Endothelial cell of umbilical vein (primary cell): Measurements from ENCODE around the gene PLK5. TPM values are rescaled to one million over a fixed set of nuclear protein-coding genes. Genes with fewer than 3 reads are reported as not detected.

Experiments used
- BruUV-seq: library from RNA; stranded (reverse); fragments of 400-500 nt; replicated peaks from 2 replicates; lab custom pipeline; 2021; lab: Mats Ljungman, UMichigan
- CTCF ChIA-PET: fragments of 300-600, 350-600 bp; sonication (Branson Sonifier 250); formaldehyde crosslinking; loops from one replicate; lab custom pipeline; 2021; ENCODE audit warnings: antibody characterized with exemption, inconsistent platforms; lab: Charles Lee
- POLR2A ChIA-PET: fragments of 300-600, 350-600 bp; sonication (Branson Sonifier 250); formaldehyde crosslinking; loops from one replicate; lab custom pipeline; 2021; ENCODE audit warnings: antibody characterized with exemption, inconsistent platforms; lab: Charles Lee
- DNase-seq: peaks from one replicate; pipeline ENCODE4 v3.0.0-alpha.2; 2011; ENCODE audit warnings: low read depth, low spot score
- FAIRE-seq: peaks from 2 replicates; lab custom pipeline; 2011; peaks lifted over from hg19 to GRCh38; lab: Jason Lieb, UNC
- H2AFZ ChIP-seq: 2 replicates; pipeline ENCODE4 v1.6.0; 2012; ENCODE audit warnings: low read depth, low read length, control low read depth, inconsistent platforms
- H3K27ac ChIP-seq: 2 replicates; pipeline ENCODE4 v1.5.1; 2011; ENCODE audit warnings: low read depth, mild to moderate bottlenecking, control low read depth, low read length, moderate library complexity; ENCODE audit not compliant: insufficient read depth
- H3K27me3 ChIP-seq, 2 experiments: 2 replicates each; pipeline versions ENCODE4 v1.6.0 to v1.6.1; 2011; ENCODE audit warnings: low read length in 2 of 2, mixed read lengths in 1 of 2; ENCODE audit not compliant: control insufficient read depth in 2 of 2, insufficient read depth in 2 of 2
- H3K36me3 ChIP-seq, 2 experiments: 2 replicates in 1 of 2; 3 replicates in 1 of 2; pipeline ENCODE4 v1.5.1; 2011; ENCODE audit warnings: low read length in 2 of 2, mild to moderate bottlenecking in 1 of 2, moderate library complexity in 1 of 2; ENCODE audit not compliant: control insufficient read depth in 2 of 2, insufficient read depth in 2 of 2; ENCODE audit errors: extremely low read depth in 1 of 2
- H3K4me1 ChIP-seq: 3 replicates; pipeline ENCODE4 v1.5.1; 2011; ENCODE audit warnings: mild to moderate bottlenecking, low read length; ENCODE audit not compliant: control insufficient read depth, insufficient read depth; ENCODE audit errors: extremely low read depth
- H3K4me2 ChIP-seq: 2 replicates; pipeline ENCODE4 v1.6.1; 2011; ENCODE audit warnings: low read length, control low read depth, mixed read lengths; ENCODE audit not compliant: insufficient read depth
- H3K4me3 ChIP-seq, 3 experiments: fragments of 200-600 bp in 1 of 3; sonication (generic), shearing (Covaris generic) in 1 of 3; replicated peaks in 1 of 3; 2 replicates each; pipeline ENCODE4 v1.5.1; 2011 to 2016; ENCODE audit warnings: control low read depth in 3 of 3, low read length in 3 of 3, mild to moderate bottlenecking in 2 of 3, inconsistent platforms in 1 of 3, low read depth in 1 of 3, moderate library complexity in 1 of 3; ENCODE audit not compliant: insufficient read depth in 1 of 3
- H3K79me2 ChIP-seq: 2 replicates; pipeline ENCODE4 v1.6.0; 2012; ENCODE audit warnings: low read length, inconsistent platforms; ENCODE audit not compliant: control insufficient read depth, insufficient read depth
- H3K9ac ChIP-seq: replicated peaks from 2 replicates; pipeline ENCODE3; 2011; ENCODE audit warnings: low read length, control low read depth; ENCODE audit not compliant: insufficient read depth; ENCODE audit errors: extremely low read depth
- H3K9me1 ChIP-seq: replicated peaks from 3 replicates; pipeline ENCODE4 v1.6.0; 2011; ENCODE audit warnings: mild to moderate bottlenecking, low read length; ENCODE audit not compliant: control insufficient read depth, insufficient read depth; ENCODE audit errors: extremely low read depth
- H3K9me3 ChIP-seq: replicated peaks from 2 replicates; pipeline ENCODE4 v1.5.1; 2012; ENCODE audit warnings: low read length, inconsistent platforms; ENCODE audit not compliant: control insufficient read depth, insufficient read depth
- H4K20me1 ChIP-seq: replicated peaks from 2 replicates; pipeline ENCODE3; 2011; ENCODE audit warnings: mild to moderate bottlenecking, low read length; ENCODE audit not compliant: control insufficient read depth, insufficient read depth; ENCODE audit errors: extremely low read depth
- EZH2 ChIP-seq: IDR thresholded peaks from 2 replicates; pipeline ENCODE4 v1.6.1; 2012; ENCODE audit warnings: borderline replicate concordance, low read depth, mild to moderate bottlenecking, moderate library complexity, low read length, inconsistent platforms; ENCODE audit not compliant: severe bottlenecking
- FOS ChIP-seq: IDR thresholded peaks from 2 replicates; pipeline ENCODE4 v1.6.1; 2011; ENCODE audit warnings: mild to moderate bottlenecking, low read length, moderate library complexity, borderline replicate concordance; ENCODE audit not compliant: insufficient read depth
- GATA2 ChIP-seq: IDR thresholded peaks from 2 replicates; pipeline ENCODE4 v1.7.0; 2011; ENCODE audit warnings: low read depth, mild to moderate bottlenecking, moderate library complexity, mixed read lengths, low read length; ENCODE audit not compliant: insufficient read length, insufficient read depth
- JUN ChIP-seq: IDR thresholded peaks from 2 replicates; pipeline ENCODE4 v1.6.1; 2011; ENCODE audit warnings: borderline replicate concordance, low read depth; ENCODE audit not compliant: insufficient read length, insufficient read depth
- MYC ChIP-seq: IDR thresholded peaks from one replicate; pipeline ENCODE4 v1.6.1; 2011; ENCODE audit warnings: mild to moderate bottlenecking, low read depth, low read length
- POLR2A ChIP-seq: IDR thresholded peaks from 2 replicates; pipeline ENCODE4 v1.6.1; 2012; ENCODE audit warnings: low read depth, mild to moderate bottlenecking, control low read depth, low read length
- POLR2AphosphoS5 ChIP-seq: IDR thresholded peaks from 2 replicates; pipeline ENCODE4 v1.6.1; 2012; ENCODE audit warnings: low read depth, mild to moderate bottlenecking, control low read depth, low read length, moderate library complexity; ENCODE audit not compliant: insufficient read depth
- dilution Hi-C: fragments of 300-500 bp; cut with MboI; formaldehyde crosslinking; loops from one replicate; pipeline ENCODE4 v1.15.0; 2019; ENCODE audit warnings: low sequenced_read_pairs; ENCODE audit not compliant: extremely low pct_ligation_motif_present
- intact Hi-C: fragments of 100-400 bp; cut with micrococcal nuclease; formaldehyde crosslinking; loops from one replicate; pipeline ENCODE4 v1.10.0; 2022
- polyA plus RNA-seq, 4 experiments: library from polyadenylated mRNA; depleted of rRNA in 3 of 4; stranded (reverse) in 3 of 4; unstranded in 1 of 4; fragments of >200 nt; gene quantifications; 2 replicates each; pipeline versions ENCODE4 v1.2.1 to v1.2.3, GENCODE V29; 2011 to 2012; ENCODE audit warnings: missing spikeins in 1 of 4
- total RNA-seq: library from RNA; stranded (reverse); gene quantifications from 2 replicates; pipeline ENCODE4 v1.2.3, GENCODE V29; 2021
- TF ChIP-seq, protein P1 (sequence below), 2 donors: IDR thresholded peaks; 1 replicate in 1 of 2; 2 replicates in 1 of 2; pipeline ENCODE4 v1.5.1; 2011; ENCODE audit warnings: low read length in 2 of 2, mild to moderate bottlenecking in 2 of 2, moderate library complexity in 2 of 2, control low read depth in 1 of 2, inconsistent platforms in 1 of 2, low read depth in 1 of 2; ENCODE audit not compliant: insufficient read depth in 1 of 2; ENCODE audit errors: extremely low read depth in 1 of 2
- TF ChIP-seq, protein P2 (sequence below): IDR thresholded peaks from 2 replicates; pipeline ENCODE4 v1.6.1; 2011; ENCODE audit not compliant: insufficient read depth, insufficient read length

The PLK5 gene
- total and polyA plus RNA-seq, 2 donors (not counting 3 experiments of a cell fraction or from before 2014, with no cell fraction given), result not detected

DNA sequence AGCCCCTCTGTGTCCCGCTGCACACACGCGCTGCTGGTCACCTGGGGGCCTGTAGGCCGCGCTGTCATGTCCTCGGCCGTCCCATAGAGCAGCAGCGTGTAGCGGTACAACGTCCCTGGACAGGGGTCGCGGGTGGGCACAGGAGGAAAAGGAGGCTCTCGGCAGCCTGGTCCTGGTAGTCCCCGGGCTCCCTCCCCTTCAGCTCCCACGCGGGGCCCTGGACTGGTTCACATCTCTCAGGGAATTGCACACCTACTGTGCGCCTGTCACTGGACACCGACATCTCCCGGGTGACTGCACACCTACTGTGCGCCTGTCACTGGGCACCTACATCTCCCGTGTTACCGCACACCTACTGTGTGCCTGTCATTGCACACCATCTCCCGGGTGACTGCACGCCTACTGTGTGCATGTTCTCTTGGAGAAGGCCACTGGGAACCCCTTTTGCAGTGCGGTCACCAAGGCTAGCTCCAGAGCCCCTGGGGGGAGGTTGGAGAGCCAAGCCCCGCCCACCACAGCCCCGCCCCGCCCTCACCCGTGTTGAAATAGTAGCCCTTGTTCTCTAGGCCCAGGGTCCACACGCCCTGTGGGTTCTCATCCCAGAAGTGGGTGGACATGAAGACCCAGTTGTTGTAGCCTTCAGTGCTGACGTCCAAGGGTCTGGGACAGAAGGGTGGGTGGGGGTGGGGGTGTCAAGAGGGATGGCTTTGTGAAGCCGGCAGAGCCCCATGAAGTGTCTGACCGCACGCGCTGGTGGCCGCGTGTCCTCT is 41.3 kb upstream of the PLK5 start:
- Histone ChIP-seq H3K9me1 (no peaks in the 10 kb centered on the region), H3K27me3 (no peaks in the 10 kb centered on the region), H3K9ac (no peak overlapping the region), H3K27ac (no peak overlapping the region), H3K79me2 (peaks cover 5% of the 10 kb centered on the region), H3K4me3 (no peak overlapping the region), H3K36me3 (no peaks in the 10 kb centered on the region), H2AFZ (no peak overlapping the region), H4K20me1 (no peaks in the 10 kb centered on the region), H3K9me3 (no peaks in the 10 kb centered on the region), H3K4me2 (no peak overlapping the region), H3K4me1 (peaks cover 3% of the 10 kb centered on the region)
- TF ChIP-seq FOS (no peak), POLR2A (no peak), GATA2 (no peak), EZH2 (no peak), POLR2AphosphoS5 (no peak), MYC (no peak), JUN (no peak)
- TF ChIP-seq, protein P1, sequence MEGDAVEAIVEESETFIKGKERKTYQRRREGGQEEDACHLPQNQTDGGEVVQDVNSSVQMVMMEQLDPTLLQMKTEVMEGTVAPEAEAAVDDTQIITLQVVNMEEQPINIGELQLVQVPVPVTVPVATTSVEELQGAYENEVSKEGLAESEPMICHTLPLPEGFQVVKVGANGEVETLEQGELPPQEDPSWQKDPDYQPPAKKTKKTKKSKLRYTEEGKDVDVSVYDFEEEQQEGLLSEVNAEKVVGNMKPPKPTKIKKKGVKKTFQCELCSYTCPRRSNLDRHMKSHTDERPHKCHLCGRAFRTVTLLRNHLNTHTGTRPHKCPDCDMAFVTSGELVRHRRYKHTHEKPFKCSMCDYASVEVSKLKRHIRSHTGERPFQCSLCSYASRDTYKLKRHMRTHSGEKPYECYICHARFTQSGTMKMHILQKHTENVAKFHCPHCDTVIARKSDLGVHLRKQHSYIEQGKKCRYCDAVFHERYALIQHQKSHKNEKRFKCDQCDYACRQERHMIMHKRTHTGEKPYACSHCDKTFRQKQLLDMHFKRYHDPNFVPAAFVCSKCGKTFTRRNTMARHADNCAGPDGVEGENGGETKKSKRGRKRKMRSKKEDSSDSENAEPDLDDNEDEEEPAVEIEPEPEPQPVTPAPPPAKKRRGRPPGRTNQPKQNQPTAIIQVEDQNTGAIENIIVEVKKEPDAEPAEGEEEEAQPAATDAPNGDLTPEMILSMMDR (IDR thresholded peaks at IDR 0.05; ENCODE audit: extremely low read depth in 1 of 2, insufficient read depth in 1 of 2, low read depth in 1 of 2, low read length in 2 of 2), result no peak
- TF ChIP-seq, protein P2, sequence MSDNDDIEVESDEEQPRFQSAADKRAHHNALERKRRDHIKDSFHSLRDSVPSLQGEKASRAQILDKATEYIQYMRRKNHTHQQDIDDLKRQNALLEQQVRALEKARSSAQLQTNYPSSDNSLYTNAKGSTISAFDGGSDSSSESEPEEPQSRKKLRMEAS, result no peak
- DNase-seq (no peak), FAIRE-seq (no peak)
- CTCF ChIA-PET, result no interaction called here
- intact Hi-C loops, result no loop called here
- no TSS peak for BruUV-seq
- dilution Hi-C loops, result no loop called here
- POLR2A ChIA-PET, result no interaction called here
